ENCODE measurements around the gene ANXA4.

- TF ChIP-seq RARB (CRISPR knock-in tag; IDR thresholded peaks at IDR 0.05) (no peak), CSDC2 (CRISPR knock-in tag; IDR thresholded peaks at IDR 0.05) (no peak), ESRRG (CRISPR knock-in tag; IDR thresholded peaks at IDR 0.05) (no peak), TOX (CRISPR knock-in tag; IDR thresholded peaks at IDR 0.05; ENCODE audit: borderline replicate concordance) (no peak), ZFP30 (CRISPR knock-in tag; IDR thresholded peaks at IDR 0.05) (no peak)
Measured at GRCh38 chr2:69750246-69750645, 8.3 kb downstream of the ANXA4 start.
